Measurements from ENCODE around the gene MAN1A1.

MAN1A1 gene

DNA sequence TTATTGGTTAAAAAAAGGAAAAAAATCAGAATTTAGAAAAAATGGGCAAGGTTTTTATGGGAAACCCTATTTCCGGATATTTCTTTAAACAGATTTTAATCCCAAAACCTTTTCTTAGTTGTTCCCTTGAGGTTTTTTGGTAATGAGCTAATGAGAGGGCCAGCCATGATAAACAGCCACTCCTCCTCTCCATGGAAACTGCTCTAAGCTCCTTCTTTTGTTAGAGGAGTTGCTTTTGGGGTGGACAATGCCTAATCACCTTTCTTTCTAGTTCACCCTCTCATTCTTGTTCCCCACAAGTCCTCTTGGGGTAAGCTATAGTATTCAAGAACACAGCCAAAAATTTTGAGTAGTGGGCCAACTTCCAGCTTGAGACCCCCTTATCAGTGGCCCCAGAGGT is 166.1 kb downstream of the MAN1A1 start:
- no peak overlapping the region for H2AFZ ChIP-seq (ENCODE audit: low read length)
- H3K4me2 ChIP-seq (ENCODE audit: low read depth, low read length) = no peak overlapping the region
- H3K27me3 ChIP-seq (replicated peaks; ENCODE audit: insufficient read depth, low read length) = no peaks in the 10 kb centered on the region
- no peak overlapping the region for H3K4me3 ChIP-seq (ENCODE audit: low read length)
- H3K9ac ChIP-seq (ENCODE audit: low read length) = no peak overlapping the region
- H3K79me2 ChIP-seq (ENCODE audit: low read length) = no peaks in the 10 kb centered on the region
- no peaks in the 10 kb centered on the region for H3K9me3 ChIP-seq (replicated peaks; ENCODE audit: insufficient read depth, low read length)
- 0 out of 2 replicates have a peak, but pooled peaks cover 4% of the 10 kb centered on the region for H3K4me1 ChIP-seq (ENCODE audit: low read length)
- no peaks in the 10 kb centered on the region for H3K9me2 ChIP-seq (replicated peaks; ENCODE audit: insufficient read depth, low read length)
- H3F3A ChIP-seq (ENCODE audit: insufficient read depth, low read length) = no peaks in the 10 kb centered on the region
- no peak for DNase-seq
- no peak for TF ChIP-seq EZH2phosphoT487 (IDR thresholded peaks at IDR 0.05; ENCODE audit: low read length)
- TF ChIP-seq EZH2 (optimal IDR thresholded peaks at IDR 0.05; ENCODE audit: low read depth, low read length) = no peak
- TF ChIP-seq, protein P1, sequence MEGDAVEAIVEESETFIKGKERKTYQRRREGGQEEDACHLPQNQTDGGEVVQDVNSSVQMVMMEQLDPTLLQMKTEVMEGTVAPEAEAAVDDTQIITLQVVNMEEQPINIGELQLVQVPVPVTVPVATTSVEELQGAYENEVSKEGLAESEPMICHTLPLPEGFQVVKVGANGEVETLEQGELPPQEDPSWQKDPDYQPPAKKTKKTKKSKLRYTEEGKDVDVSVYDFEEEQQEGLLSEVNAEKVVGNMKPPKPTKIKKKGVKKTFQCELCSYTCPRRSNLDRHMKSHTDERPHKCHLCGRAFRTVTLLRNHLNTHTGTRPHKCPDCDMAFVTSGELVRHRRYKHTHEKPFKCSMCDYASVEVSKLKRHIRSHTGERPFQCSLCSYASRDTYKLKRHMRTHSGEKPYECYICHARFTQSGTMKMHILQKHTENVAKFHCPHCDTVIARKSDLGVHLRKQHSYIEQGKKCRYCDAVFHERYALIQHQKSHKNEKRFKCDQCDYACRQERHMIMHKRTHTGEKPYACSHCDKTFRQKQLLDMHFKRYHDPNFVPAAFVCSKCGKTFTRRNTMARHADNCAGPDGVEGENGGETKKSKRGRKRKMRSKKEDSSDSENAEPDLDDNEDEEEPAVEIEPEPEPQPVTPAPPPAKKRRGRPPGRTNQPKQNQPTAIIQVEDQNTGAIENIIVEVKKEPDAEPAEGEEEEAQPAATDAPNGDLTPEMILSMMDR (IDR thresholded peaks at IDR 0.05; ENCODE audit: low read length) = no peak
- no peak overlapping the region for H3K27ac ChIP-seq (ENCODE audit: low read length)
- peaks cover 11% of the 10 kb centered on the region; the same call in 1 of the 2 replicates for H3K36me3 ChIP-seq (replicated peaks; ENCODE audit: insufficient read depth, low read length)
- no peaks in the 10 kb centered on the region for H4K20me1 ChIP-seq (ENCODE audit: insufficient read depth, low read length)

DNA sequence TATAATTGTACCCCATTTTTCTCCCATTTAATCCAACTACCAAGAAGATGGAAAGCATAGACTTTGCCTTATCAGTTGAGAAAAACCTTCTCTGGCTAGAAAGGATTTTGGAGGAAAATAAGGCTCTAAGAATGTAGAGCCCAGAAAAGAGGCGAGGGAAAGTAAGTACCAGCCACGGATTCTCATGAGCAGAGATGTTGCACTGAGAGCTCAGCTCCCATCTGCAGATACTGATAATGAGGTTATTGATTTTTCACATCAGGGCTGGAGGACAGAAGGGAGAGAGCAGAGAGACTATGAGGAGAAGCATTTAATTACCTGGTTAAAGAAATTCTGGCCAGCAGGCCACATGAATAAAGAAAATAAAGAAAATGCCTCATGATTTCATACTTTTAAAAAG is 166.7 kb downstream of the MAN1A1 start:
- DNase-seq = no peak
- H3K9ac ChIP-seq (ENCODE audit: low read length) = no peak overlapping the region
- no peaks in the 10 kb centered on the region for H3K9me3 ChIP-seq (replicated peaks; ENCODE audit: insufficient read depth, low read length)
- no peak overlapping the region for H3K4me3 ChIP-seq (ENCODE audit: low read length)
- H3K4me1 ChIP-seq (ENCODE audit: low read length) = 0 out of 2 replicates have a peak, but pooled peaks cover 4% of the 10 kb centered on the region
- H3K4me2 ChIP-seq (ENCODE audit: low read depth, low read length) = no peak overlapping the region
- no peaks in the 10 kb centered on the region for H3K9me2 ChIP-seq (replicated peaks; ENCODE audit: insufficient read depth, low read length)
- H2AFZ ChIP-seq (ENCODE audit: low read length) = no peak overlapping the region
- no peak for TF ChIP-seq EZH2 (optimal IDR thresholded peaks at IDR 0.05; ENCODE audit: low read depth, low read length)
- no peaks in the 10 kb centered on the region for H3K27me3 ChIP-seq (replicated peaks; ENCODE audit: insufficient read depth, low read length)
- H3K27ac ChIP-seq (ENCODE audit: low read length) = no peak overlapping the region
- H3K36me3 ChIP-seq (replicated peaks; ENCODE audit: insufficient read depth, low read length) = peaks cover 11% of the 10 kb centered on the region; the same call in 1 of the 2 replicates
- H3K79me2 ChIP-seq (ENCODE audit: low read length) = no peaks in the 10 kb centered on the region
- no peaks in the 10 kb centered on the region for H4K20me1 ChIP-seq (ENCODE audit: insufficient read depth, low read length)
- H3F3A ChIP-seq (ENCODE audit: insufficient read depth, low read length) = no peaks in the 10 kb centered on the region

DNA sequence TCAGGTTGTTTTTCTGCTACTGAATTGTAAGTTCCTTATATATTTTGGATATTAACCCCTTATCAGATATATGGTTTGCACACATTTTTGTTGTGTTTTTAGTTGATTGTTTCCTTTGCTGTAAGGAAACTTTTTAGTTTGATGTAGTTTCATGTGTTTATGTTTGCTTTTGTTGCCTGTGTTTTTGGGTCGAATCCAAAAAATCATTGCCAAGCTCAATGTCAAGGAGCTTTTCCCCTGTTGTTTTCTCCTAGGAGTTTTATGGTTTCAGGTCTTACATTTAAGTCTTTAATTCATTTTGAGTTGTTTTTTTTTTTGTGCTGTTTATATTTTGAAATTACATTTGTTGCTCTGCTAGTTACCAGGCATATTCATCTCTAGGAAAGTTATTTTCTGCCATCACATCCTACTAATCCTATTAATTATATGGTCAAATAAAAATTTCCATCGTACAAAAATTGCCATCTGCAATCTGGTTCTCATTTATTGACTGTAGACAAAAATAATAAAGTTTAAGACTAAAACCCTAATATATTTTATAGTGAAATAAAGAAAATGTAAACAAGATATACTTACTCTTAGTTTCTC is 167.3 kb downstream of the MAN1A1 start:
- DNase-seq = no peak
- H3F3A ChIP-seq (ENCODE audit: insufficient read depth, low read length) = no peaks in the 10 kb centered on the region
- no peaks in the 10 kb centered on the region for H3K9me2 ChIP-seq (replicated peaks; ENCODE audit: insufficient read depth, low read length)
- no peak overlapping the region for H2AFZ ChIP-seq (ENCODE audit: low read length)
- peaks cover 11% of the 10 kb centered on the region; the same call in 1 of the 2 replicates for H3K36me3 ChIP-seq (replicated peaks; ENCODE audit: insufficient read depth, low read length)
- H4K20me1 ChIP-seq (ENCODE audit: insufficient read depth, low read length) = no peaks in the 10 kb centered on the region
- TF ChIP-seq EZH2phosphoT487 (IDR thresholded peaks at IDR 0.05; ENCODE audit: low read length) (no peak), EZH2 (optimal IDR thresholded peaks at IDR 0.05; ENCODE audit: low read depth, low read length) (no peak)
- TF ChIP-seq, protein P1 (IDR thresholded peaks at IDR 0.05; ENCODE audit: low read length) = no peak
- H3K9me3 ChIP-seq (replicated peaks; ENCODE audit: insufficient read depth, low read length) = no peaks in the 10 kb centered on the region
- no peaks in the 10 kb centered on the region for H3K27me3 ChIP-seq (replicated peaks; ENCODE audit: insufficient read depth, low read length)
- 0 out of 2 replicates have a peak, but pooled peaks cover 4% of the 10 kb centered on the region for H3K4me1 ChIP-seq (ENCODE audit: low read length)
- H3K27ac ChIP-seq (ENCODE audit: low read length) = no peak overlapping the region
- no peak overlapping the region for H3K9ac ChIP-seq (ENCODE audit: low read length)
- no peaks in the 10 kb centered on the region for H3K79me2 ChIP-seq (ENCODE audit: low read length)
- H3K4me3 ChIP-seq (ENCODE audit: low read length) = no peak overlapping the region
- no peak overlapping the region for H3K4me2 ChIP-seq (ENCODE audit: low read depth, low read length)

DNA sequence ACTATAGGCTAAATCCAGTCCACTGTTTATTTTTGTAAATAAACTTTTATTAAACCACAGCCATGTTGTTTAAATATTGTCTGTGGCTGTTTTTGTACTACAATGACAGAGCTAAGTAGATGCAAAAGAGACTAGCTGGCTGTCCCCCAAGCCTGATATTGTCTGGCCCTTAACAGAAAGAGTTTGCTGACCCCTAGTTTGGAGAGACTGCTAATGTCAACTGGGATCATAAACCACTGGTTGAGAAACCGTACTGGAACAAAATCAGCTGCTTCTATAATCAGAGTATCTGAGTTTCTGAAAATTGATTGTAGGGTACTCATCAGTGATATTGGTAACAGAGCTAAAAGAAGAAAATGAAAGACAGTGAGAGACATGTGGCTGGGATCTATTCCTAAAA is 168.5 kb downstream of the MAN1A1 start:
- Histone ChIP-seq H3K27me3 (replicated peaks; ENCODE audit: insufficient read depth, low read length) (no peaks in the 10 kb centered on the region), H3K4me3 (ENCODE audit: low read length) (no peak overlapping the region), H3K36me3 (replicated peaks; ENCODE audit: insufficient read depth, low read length) (peaks cover 11% of the 10 kb centered on the region; the same call in 1 of the 2 replicates), H3K4me2 (ENCODE audit: low read depth, low read length) (no peak overlapping the region), H3K79me2 (ENCODE audit: low read length) (no peaks in the 10 kb centered on the region), H3F3A (ENCODE audit: insufficient read depth, low read length) (no peaks in the 10 kb centered on the region), H2AFZ (ENCODE audit: low read length) (no peak overlapping the region), H3K9ac (ENCODE audit: low read length) (no peak overlapping the region), H3K9me2 (replicated peaks; ENCODE audit: insufficient read depth, low read length) (no peaks in the 10 kb centered on the region), H3K27ac (ENCODE audit: low read length) (no peak overlapping the region), H4K20me1 (ENCODE audit: insufficient read depth, low read length) (no peaks in the 10 kb centered on the region), H3K4me1 (ENCODE audit: low read length) (0 out of 2 replicates have a peak, but pooled peaks cover 4% of the 10 kb centered on the region), H3K9me3 (replicated peaks; ENCODE audit: insufficient read depth, low read length) (no peaks in the 10 kb centered on the region)
- DNase-seq = no peak
- TF ChIP-seq, protein P1 (IDR thresholded peaks at IDR 0.05; ENCODE audit: low read length) = no peak
- TF ChIP-seq EZH2phosphoT487 (IDR thresholded peaks at IDR 0.05; ENCODE audit: low read length) (no peak), EZH2 (optimal IDR thresholded peaks at IDR 0.05; ENCODE audit: low read depth, low read length) (no peak)

All from MM.1S (cell line).